HG02885 (cell line): Measurements from ENCODE around the gene CARMIL1.
"Not testable (repeated sequence)": the region's sequence is repeated elsewhere in the genome, so short reads cannot be mapped to it uniquely, and the experiment has no call there.

Experiments used
- ATAC-seq: cut with Tn5 transposase; IDR thresholded peaks from one replicate; pipeline ENCODE4 v1.9.1; 2021; ENCODE audit warnings: mild to moderate bottlenecking; ENCODE audit not compliant: unreplicated experiment, poor library complexity

CARMIL1 gene

GRCh38 chr6:25586119-25586518 is 306.9 kb downstream of the CARMIL1 start:
- not testable (repeated sequence) for ATAC-seq

GRCh38 chr6:25586927-25587326 is 307.8 kb downstream of the CARMIL1 start:
- ATAC-seq: no peak

GRCh38 chr6:25590986-25591385 is 311.8 kb downstream of the CARMIL1 start:
- ATAC-seq: no peak

- no peak for ATAC-seq
Observed at GRCh38 chr6:25596928-25597818, 318.0 kb downstream of the CARMIL1 start.

GRCh38 chr6:25599516-25600085 is 320.4 kb downstream of the CARMIL1 start:
- no peak for ATAC-seq

GRCh38 chr6:25601800-25602673 is 322.9 kb downstream of the CARMIL1 start:
- ATAC-seq: no peak

- no peak for ATAC-seq
Observed at GRCh38 chr6:25602674-25602982, 323.5 kb downstream of the CARMIL1 start.

GRCh38 chr6:25603251-25603650 is 324.1 kb downstream of the CARMIL1 start:
- ATAC-seq: no peak

GRCh38 chr6:25606151-25606550 is 327.0 kb downstream of the CARMIL1 start:
- ATAC-seq: no peak

GRCh38 chr6:25608558-25609174 is 329.5 kb downstream of the CARMIL1 start:
- no peak for ATAC-seq

- no peak for ATAC-seq
Observed at GRCh38 chr6:25612666-25613065, 333.5 kb downstream of the CARMIL1 start.

GRCh38 chr6:25613415-25613814 is 334.2 kb downstream of the CARMIL1 start:
- no peak for ATAC-seq

- ATAC-seq: no peak
Observed at GRCh38 chr6:25614052-25614451, 334.9 kb downstream of the CARMIL1 start.

- ATAC-seq: no peak
Observed at GRCh38 chr6:25615471-25615870, 336.3 kb downstream of the CARMIL1 start.

- peak; percentile 60 for ATAC-seq
Observed at GRCh38 chr6:25617997-25618396, 338.8 kb downstream of the CARMIL1 start.

- ATAC-seq: no peak
Observed at GRCh38 chr6:25619217-25619616, 340.0 kb downstream of the CARMIL1 start.

GRCh38 chr6:25620391-25620790 is 341.2 kb downstream of the CARMIL1 start:
- no peak for ATAC-seq

- no peak for ATAC-seq
Observed at GRCh38 chr6:25623065-25623464, 343.9 kb downstream of the CARMIL1 start.

GRCh38 chr6:25623879-25624278 is 344.7 kb downstream of the CARMIL1 start:
- ATAC-seq: no peak

- no peak for ATAC-seq
Observed at GRCh38 chr6:25627001-25627400, 347.8 kb downstream of the CARMIL1 start.
